PC-9 (cell line): ENCODE measurements around the gene AHDC1.
"Not testable (repeated sequence)": the region's sequence is repeated elsewhere in the genome, so short reads cannot be mapped to it uniquely, and the experiment has no call there.

Source experiments
- EZH2 ChIP-seq: fragments of 200-600 bp; sonication (generic); IDR thresholded peaks from 2 replicates; pipeline ENCODE4 v1.8.0; 2017; ENCODE audit warnings: antibody characterized with exemption, low read depth
- TF ChIP-seq, protein P1 (sequence below): fragments of 200-600 bp; sonication (generic); conservative IDR thresholded peaks from 2 replicates; pipeline ENCODE4 v1.6.1; 2017; ENCODE audit warnings: mixed run types, antibody characterized with exemption, mild to moderate bottlenecking, moderate library complexity

DNA sequence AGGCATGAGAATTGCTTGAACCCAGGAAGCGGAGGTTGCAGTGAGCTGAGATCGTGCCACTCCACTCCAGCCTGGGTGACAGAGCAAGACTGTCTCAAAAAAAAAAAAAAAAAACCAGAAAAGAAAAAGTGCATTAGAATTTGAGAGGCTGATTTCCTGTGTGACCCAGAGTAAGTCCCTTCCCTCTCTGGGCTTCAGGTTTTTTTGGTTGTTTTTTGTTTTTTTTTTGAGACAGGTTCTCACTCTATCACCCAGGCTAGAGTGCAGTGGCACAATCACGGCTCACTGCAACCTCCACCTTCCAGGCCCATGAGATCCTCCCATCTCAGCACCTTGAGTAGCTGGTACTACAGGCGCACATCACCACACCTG lies 65.7 kb downstream of the AHDC1 start:
- TF ChIP-seq, protein P1, sequence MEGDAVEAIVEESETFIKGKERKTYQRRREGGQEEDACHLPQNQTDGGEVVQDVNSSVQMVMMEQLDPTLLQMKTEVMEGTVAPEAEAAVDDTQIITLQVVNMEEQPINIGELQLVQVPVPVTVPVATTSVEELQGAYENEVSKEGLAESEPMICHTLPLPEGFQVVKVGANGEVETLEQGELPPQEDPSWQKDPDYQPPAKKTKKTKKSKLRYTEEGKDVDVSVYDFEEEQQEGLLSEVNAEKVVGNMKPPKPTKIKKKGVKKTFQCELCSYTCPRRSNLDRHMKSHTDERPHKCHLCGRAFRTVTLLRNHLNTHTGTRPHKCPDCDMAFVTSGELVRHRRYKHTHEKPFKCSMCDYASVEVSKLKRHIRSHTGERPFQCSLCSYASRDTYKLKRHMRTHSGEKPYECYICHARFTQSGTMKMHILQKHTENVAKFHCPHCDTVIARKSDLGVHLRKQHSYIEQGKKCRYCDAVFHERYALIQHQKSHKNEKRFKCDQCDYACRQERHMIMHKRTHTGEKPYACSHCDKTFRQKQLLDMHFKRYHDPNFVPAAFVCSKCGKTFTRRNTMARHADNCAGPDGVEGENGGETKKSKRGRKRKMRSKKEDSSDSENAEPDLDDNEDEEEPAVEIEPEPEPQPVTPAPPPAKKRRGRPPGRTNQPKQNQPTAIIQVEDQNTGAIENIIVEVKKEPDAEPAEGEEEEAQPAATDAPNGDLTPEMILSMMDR = not testable (repeated sequence)
- not testable (repeated sequence) for TF ChIP-seq EZH2
